ENCODE results near the gene AVL9. TPM values are rescaled to one million over a fixed set of nuclear protein-coding genes. Genes with fewer than 3 reads are reported as not detected.

AVL9 gene
- total and polyA plus RNA-seq, 7 donors = 15.6 to 35.1 (median 21.6) TPM

GRCh38 chr7:32609463-32609862 lies 114.2 kb downstream of the AVL9 start:
- no peaks in the 10 kb centered on the region for H3K27me3 ChIP-seq
- TF ChIP-seq EP300 (IDR thresholded peaks at IDR 0.05) (no peak), POLR2AphosphoS5 (IDR thresholded peaks at IDR 0.05) (no peak), CTCF (IDR thresholded peaks at IDR 0.05) (no peak), POLR2A (IDR thresholded peaks at IDR 0.05) (no peak)
- H3K36me3 ChIP-seq = no peaks in the 10 kb centered on the region
- H3K4me1 ChIP-seq = peaks cover 0 to 11% (median 0%) of the 10 kb centered on the region in 4 donors
- no peak for DNase-seq
- no peak overlapping the region for H3K27ac ChIP-seq
- intact Hi-C loops (cut with DNase I) = no loop called here
- no peak overlapping the region for H3K4me3 ChIP-seq
- H3K9me3 ChIP-seq = no peaks in the 10 kb centered on the region
- 86 to 89% methylated on average over 4 of the region's 4 CpGs for WGBS, 2 donors

GRCh38 chr7:32611201-32612099 lies 116.2 kb downstream of the AVL9 start:
- intact Hi-C loops (cut with DNase I) = no loop called here
- Histone ChIP-seq H3K9me3 (no peaks in the 10 kb centered on the region), H3K27me3 (no peaks in the 10 kb centered on the region), H3K36me3 (no peaks in the 10 kb centered on the region), H3K27ac (peak overlapping the region in 2 of 4 donors; percentile 27 to 32), H3K4me3 (no peak overlapping the region), H3K4me1 (peaks cover 0 to 11% (median 0%) of the 10 kb centered on the region in 4 donors)
- no peak for DNase-seq
- WGBS, 2 donors = 69 to 74% methylated on average over 5 of the region's 5 CpGs
- no peak for TF ChIP-seq POLR2AphosphoS5 (IDR thresholded peaks at IDR 0.05)
- no peak for TF ChIP-seq CTCF (IDR thresholded peaks at IDR 0.05)
- TF ChIP-seq EP300 (IDR thresholded peaks at IDR 0.05) = no peak
- no peak for TF ChIP-seq POLR2A (IDR thresholded peaks at IDR 0.05)

GRCh38 chr7:32616625-32617024 lies 121.3 kb downstream of the AVL9 start:
- DNase-seq = no peak
- H3K4me1 ChIP-seq = peaks cover 0 to 2% (median 0%) of the 10 kb centered on the region in 4 donors
- H3K4me3 ChIP-seq = no peak overlapping the region
- no peaks in the 10 kb centered on the region for H3K9me3 ChIP-seq
- no peak overlapping the region for H3K27ac ChIP-seq
- intact Hi-C loops (cut with DNase I) = no loop called here
- no peak for TF ChIP-seq POLR2A (IDR thresholded peaks at IDR 0.05)
- no peak for TF ChIP-seq POLR2AphosphoS5 (IDR thresholded peaks at IDR 0.05)
- no peak for TF ChIP-seq CTCF (IDR thresholded peaks at IDR 0.05)
- no peak for TF ChIP-seq EP300 (IDR thresholded peaks at IDR 0.05)
- H3K36me3 ChIP-seq = no peaks in the 10 kb centered on the region
- H3K27me3 ChIP-seq = no peaks in the 10 kb centered on the region
- 91 to 98% methylated on average over 1 of the region's 1 CpG for WGBS, 2 donors

- no peak for DNase-seq
- no peaks in the 10 kb centered on the region for H3K9me3 ChIP-seq
- no peak overlapping the region for H3K4me3 ChIP-seq
- no peaks in the 10 kb centered on the region for H3K36me3 ChIP-seq
- intact Hi-C loops (cut with DNase I) = no loop called here
- no peak for TF ChIP-seq CTCF (IDR thresholded peaks at IDR 0.05)
- 77 to 78% methylated on average over 2 of the region's 2 CpGs for WGBS, 2 donors
- no peaks in the 10 kb centered on the region for H3K4me1 ChIP-seq
- H3K27ac ChIP-seq = no peak overlapping the region
- H3K27me3 ChIP-seq = no peaks in the 10 kb centered on the region
Observed at GRCh38 chr7:32618470-32618869, 123.2 kb downstream of the AVL9 start.

Data from sigmoid colon (tissue), 7 donors.